HL-60 (cell line): Measurements from ENCODE around the gene CCDC97.

Experiments used
- DNase-seq, 2 experiments: peaks; one replicate each; pipeline ENCODE4 v3.0.0-alpha.2; 2010 to 2020; ENCODE audit warnings: low read depth in 1 of 2, low spot score in 1 of 2
- H3K27ac ChIP-seq: fragments of 250-450 bp; sonication (Bioruptor Pico); replicated peaks from 2 replicates; pipeline ENCODE4 v1.5.1; 2020; ENCODE audit warnings: mild to moderate bottlenecking, moderate library complexity
- H3K27me3 ChIP-seq: fragments of 250-450 bp; sonication (Bioruptor Pico); 2 replicates; pipeline ENCODE4 v1.5.1; 2021; ENCODE audit warnings: mild to moderate bottlenecking, moderate library complexity; ENCODE audit not compliant: insufficient read depth, poor library complexity, severe bottlenecking
- H3K4me3 ChIP-seq: replicated peaks from 2 replicates; pipeline ENCODE4 v1.5.1; 2011; ENCODE audit warnings: mild to moderate bottlenecking, control low read depth, low read length; ENCODE audit not compliant: insufficient read depth
- CTCF ChIP-seq: IDR thresholded peaks from one replicate; pipeline ENCODE4 v1.5.1; 2011; ENCODE audit warnings: low read length, control low read depth, inconsistent platforms; ENCODE audit not compliant: insufficient read depth
- GABPA ChIP-seq: IDR thresholded peaks from 2 replicates; pipeline ENCODE4 v1.6.1; 2012; ENCODE audit warnings: low read depth
- POLR2AphosphoS5 ChIP-seq: IDR thresholded peaks from 2 replicates; pipeline ENCODE4 v1.6.1; 2012; ENCODE audit warnings: low read depth
- REST ChIP-seq: IDR thresholded peaks from 2 replicates; pipeline ENCODE4 v1.6.1; 2012; ENCODE audit warnings: low read depth; ENCODE audit not compliant: insufficient replicate concordance
- SPI1 ChIP-seq: IDR thresholded peaks from 2 replicates; pipeline ENCODE4 v1.6.1; 2012; ENCODE audit warnings: low read depth, mild to moderate bottlenecking, borderline replicate concordance

CCDC97 gene

GRCh38 chr19:41321204-41321599 lies 11.2 kb downstream of the CCDC97 start:
- TF ChIP-seq POLR2AphosphoS5, result 0 out of 2 replicates have a peak, but pooled peaks have one; percentile 0
- TF ChIP-seq REST, result no peak
- no peak for DNase-seq
- Histone ChIP-seq H3K27me3 (no peaks in the 10 kb centered on the region), H3K4me3 (no peak overlapping the region), H3K27ac (no peak overlapping the region)

GRCh38 chr19:41321600-41322270 lies 11.8 kb downstream of the CCDC97 start:
- DNase-seq, result no peak
- TF ChIP-seq CTCF (peak; percentile 35), SPI1 (no peak)
- H3K4me3 ChIP-seq, result no peak overlapping the region
- no peaks in the 10 kb centered on the region for H3K27me3 ChIP-seq
- no peak overlapping the region for H3K27ac ChIP-seq

GRCh38 chr19:41322451-41322850 lies 12.5 kb downstream of the CCDC97 start:
- H3K4me3 ChIP-seq, result no peak overlapping the region
- no peak overlapping the region for H3K27ac ChIP-seq
- no peak for DNase-seq

More at GRCh38 chr19:41322451-41322850, 12.5 kb downstream of the CCDC97 start:
- TF ChIP-seq REST (no peak), SPI1 (no peak), CTCF (no peak), GABPA (no peak), POLR2AphosphoS5 (no peak)
- H3K27me3 ChIP-seq, result no peaks in the 10 kb centered on the region
